Esophagus squamous epithelium (tissue), 4 donors: ENCODE data around the gene PTP4A2.

ENCODE experiments used
- CTCF ChIP-seq, 6 experiments: fragments of 450-650 bp in 4 of 6; fragments of 200-600 bp in 2 of 6; sonication (generic) in 2 of 6; IDR thresholded peaks; one replicate each; pipeline ENCODE4 v1.5.1; 2016 to 2019; ENCODE audit warnings: antibody characterized with exemption in 6 of 6, mild to moderate bottlenecking in 4 of 6, moderate library complexity in 4 of 6
- POLR2A ChIP-seq, 4 donors: fragments of 450-650 bp; IDR thresholded peaks; one replicate each; pipeline ENCODE4 v1.6.1; 2017; ENCODE audit warnings: antibody characterized with exemption in 4 of 4, mild to moderate bottlenecking in 4 of 4, moderate library complexity in 3 of 4

DNA sequence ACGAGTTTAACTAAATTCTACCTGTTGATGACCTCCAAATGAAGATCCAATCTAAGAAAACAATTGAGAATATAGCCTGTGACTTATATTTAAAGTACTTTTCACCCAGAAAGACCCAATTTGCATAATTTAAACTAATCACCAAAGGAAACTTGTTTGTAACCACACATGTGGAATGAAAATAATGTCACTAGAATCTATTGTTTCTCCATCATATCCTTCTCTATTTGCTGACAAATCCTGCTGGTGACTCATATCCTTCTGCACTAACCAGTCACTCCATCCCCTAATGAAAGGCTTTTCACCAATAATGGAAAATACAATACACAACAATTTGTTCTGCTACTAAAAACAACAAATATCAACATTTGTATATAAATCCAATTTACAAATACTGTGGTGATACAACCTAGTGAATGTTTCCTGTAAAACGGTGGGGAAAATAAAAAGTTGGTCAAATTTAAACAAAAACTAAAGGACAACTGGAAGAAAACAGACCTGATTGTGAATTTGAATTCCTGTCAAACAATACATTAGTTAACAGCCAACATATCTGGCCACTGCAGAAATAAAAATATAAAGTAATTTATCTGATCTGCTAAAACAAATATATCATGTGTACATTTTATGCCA, 6.5 kb downstream of the PTP4A2 start:
- TF ChIP-seq CTCF (IDR thresholded peaks at IDR 0.05) (no peak), POLR2A (IDR thresholded peaks at IDR 0.05) (no peak)
